ENCODE results near the gene RUBCNL.

- TF ChIP-seq CTCF (IDR thresholded peaks at IDR 0.05 in 4 of 5, conservative IDR thresholded peaks at IDR 0.05 in 1 of 5) (no peak), POLR2A (IDR thresholded peaks at IDR 0.05) (no peak)
These were observed 26.4 kb downstream of the RUBCNL start for GRCh38 chr13:46360604-46361003.

All from gastrocnemius medialis (tissue), 4 donors.